AG10803 (cell line): ENCODE measurements around the gene CREBBP.
A peak's percentile ranks its signal among the peaks of the same experiment; 100 is the strongest.

Experiments
- DNase-seq: peaks from one replicate; pipeline ENCODE4 v3.0.0; 2010; ENCODE audit warnings: low read depth
- H3K4me3 ChIP-seq: 2 replicates; pipeline ENCODE4 v1.5.1; 2011; ENCODE audit warnings: mild to moderate bottlenecking, low read length, control low read depth
- TF ChIP-seq, protein P1 (sequence below): conservative IDR thresholded peaks from 2 replicates; pipeline ENCODE4 v1.5.1; 2011; ENCODE audit warnings: mild to moderate bottlenecking, low read length, control low read depth, inconsistent platforms

Gene CREBBP

DNA sequence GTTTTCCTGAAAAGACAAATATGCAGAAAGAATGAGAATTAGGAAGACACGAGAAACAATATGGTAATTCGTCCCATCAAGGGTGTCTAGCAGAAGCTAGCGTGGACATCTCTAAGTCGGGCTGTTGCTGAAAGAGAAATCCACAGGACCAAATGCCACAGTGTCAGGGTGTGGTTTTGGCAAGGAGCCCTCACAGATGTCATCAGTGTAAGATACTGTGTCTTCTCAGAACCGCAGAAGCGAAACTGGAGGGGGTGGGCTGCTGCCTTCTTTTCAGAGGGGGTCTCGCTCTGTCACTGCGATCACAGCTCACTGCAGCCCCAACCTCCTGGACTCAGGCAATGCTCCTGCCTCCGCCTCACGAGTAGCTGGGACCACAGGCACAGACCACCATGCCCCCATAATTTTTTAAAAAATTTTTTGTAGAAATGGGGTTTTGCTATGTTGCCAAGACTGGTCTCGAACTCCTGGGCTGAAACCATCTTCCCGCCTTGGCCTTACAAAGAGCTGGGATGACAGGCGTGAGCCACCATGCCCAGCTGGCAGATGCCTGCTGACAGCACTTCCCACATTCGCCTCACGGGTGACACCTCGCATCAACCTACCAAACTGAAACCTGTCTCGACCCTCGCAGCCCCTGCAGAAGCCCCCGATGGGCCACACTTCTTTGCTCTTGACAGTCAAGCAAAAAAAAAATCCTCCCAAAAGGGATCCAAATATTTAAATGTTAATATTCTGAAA is 189.4 kb downstream of the CREBBP start:
- TF ChIP-seq, protein P1, sequence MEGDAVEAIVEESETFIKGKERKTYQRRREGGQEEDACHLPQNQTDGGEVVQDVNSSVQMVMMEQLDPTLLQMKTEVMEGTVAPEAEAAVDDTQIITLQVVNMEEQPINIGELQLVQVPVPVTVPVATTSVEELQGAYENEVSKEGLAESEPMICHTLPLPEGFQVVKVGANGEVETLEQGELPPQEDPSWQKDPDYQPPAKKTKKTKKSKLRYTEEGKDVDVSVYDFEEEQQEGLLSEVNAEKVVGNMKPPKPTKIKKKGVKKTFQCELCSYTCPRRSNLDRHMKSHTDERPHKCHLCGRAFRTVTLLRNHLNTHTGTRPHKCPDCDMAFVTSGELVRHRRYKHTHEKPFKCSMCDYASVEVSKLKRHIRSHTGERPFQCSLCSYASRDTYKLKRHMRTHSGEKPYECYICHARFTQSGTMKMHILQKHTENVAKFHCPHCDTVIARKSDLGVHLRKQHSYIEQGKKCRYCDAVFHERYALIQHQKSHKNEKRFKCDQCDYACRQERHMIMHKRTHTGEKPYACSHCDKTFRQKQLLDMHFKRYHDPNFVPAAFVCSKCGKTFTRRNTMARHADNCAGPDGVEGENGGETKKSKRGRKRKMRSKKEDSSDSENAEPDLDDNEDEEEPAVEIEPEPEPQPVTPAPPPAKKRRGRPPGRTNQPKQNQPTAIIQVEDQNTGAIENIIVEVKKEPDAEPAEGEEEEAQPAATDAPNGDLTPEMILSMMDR: peak; percentile 36
- DNase-seq: peak; percentile 72
- peak overlapping the region; percentile 56 for H3K4me3 ChIP-seq

DNA sequence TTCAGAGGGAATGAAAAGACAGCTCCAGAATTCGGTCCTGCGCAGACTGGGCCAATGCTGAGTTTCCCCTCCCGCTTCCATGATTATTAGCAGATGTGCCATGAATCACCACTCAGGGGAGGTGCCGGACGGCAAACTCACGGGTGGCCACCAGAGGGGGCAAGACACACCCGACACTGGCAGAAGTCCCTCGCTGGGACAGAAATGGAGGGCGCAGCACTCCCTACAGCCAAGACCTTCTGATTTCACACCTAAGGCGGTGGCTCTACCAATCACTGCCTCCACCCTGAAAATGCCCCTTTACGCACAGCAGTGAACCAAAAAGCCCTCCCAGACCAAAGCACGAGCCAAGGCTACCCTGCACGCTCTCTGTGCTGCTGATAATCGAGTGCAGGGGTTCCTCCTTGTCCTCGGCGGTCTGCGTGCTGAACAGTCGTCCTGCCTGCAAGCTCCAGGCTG is 190.0 kb downstream of the CREBBP start:
- TF ChIP-seq, protein P1: peak; percentile 89
- peak; percentile 95 for DNase-seq
- H3K4me3 ChIP-seq: peak overlapping the region; percentile 56

DNA sequence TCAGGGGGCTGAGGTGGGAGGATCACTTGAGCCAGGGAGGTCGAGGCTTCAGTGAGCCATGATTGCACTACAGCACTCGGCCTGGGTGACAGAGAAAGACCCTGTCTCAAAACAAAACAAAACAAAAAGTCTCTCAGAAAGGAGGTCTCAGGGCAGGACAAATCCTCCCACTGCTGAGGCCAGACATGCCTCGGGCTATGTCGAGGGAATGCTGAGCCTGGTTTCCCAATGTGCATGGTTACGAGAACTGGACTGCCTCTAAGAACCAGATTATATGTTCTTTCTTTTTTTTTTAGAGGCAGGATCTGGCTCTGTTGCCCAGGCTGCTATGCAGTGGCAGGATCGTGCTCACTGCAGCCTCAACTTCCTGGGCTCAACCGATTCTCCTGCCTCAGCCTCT is 190.8 kb downstream of the CREBBP start:
- peak; percentile 37 for DNase-seq
- TF ChIP-seq, protein P1: no peak

DNA sequence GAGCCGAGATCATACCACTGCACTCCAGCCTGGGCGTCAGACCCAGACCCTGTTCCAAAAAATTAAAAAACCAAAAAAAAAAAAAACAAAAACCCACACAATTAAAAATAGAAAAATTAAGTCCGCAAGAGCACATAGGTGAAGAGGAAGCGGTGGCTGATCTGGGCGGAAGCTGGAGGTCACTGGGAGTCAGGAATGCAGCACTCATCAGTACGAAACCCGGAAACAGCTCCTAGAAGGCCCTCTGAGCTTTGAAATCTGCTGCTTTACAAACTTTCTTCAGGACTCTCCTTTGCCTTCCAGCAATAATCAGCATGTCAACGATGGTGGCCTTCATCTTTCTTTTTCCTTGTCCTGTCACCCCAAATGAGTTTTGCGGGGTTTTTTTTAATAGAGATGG is 192.7 kb downstream of the CREBBP start:
- H3K4me3 ChIP-seq: no peak overlapping the region
- no peak for DNase-seq
- TF ChIP-seq, protein P1: no peak

More for the DNA sequence above, 190.8 kb downstream of the CREBBP start:
- no peak overlapping the region for H3K4me3 ChIP-seq

DNA sequence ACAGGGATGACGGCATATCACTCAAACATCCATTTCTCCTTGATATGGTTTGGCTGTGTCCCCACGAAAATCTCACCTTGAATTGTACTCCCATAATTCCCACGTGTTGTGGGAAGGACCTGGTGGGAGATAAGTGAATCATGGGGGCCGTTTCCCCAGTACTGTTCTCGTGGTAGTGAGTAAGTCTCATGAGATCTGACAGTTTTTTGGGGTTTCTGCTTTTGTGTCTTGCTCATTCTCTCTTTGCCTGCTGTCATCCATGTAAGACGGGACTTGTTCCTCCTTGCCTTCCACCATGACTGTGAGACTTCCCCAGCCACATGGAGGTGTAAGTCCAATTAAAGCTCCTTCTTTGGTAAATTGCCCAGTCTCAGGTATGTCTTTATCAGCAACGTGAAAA is 193.5 kb downstream of the CREBBP start:
- no peak for DNase-seq
- TF ChIP-seq, protein P1: no peak
- no peak overlapping the region for H3K4me3 ChIP-seq

DNA sequence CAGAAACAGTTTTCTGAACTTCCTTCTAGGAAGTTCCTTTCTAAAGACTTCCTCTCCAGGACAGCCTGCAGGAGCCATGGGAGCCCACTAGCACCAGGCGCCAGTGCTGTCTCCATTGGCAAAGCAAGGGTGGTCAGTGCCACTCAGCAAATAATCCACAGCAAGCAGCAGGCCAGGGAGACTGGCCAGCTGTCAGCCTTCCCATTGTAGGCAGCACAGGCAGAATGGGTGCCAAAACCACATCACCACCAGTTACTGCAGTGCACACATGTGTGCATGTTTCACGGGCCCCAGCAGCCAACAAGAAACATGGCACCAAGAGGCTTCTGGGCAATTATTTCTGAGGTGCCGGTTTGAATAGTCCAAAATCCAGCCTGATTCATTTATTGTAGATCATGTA is 199.3 kb downstream of the CREBBP start:
- no peak overlapping the region for H3K4me3 ChIP-seq
- DNase-seq: peak; percentile 59
- TF ChIP-seq, protein P1: no peak

DNA sequence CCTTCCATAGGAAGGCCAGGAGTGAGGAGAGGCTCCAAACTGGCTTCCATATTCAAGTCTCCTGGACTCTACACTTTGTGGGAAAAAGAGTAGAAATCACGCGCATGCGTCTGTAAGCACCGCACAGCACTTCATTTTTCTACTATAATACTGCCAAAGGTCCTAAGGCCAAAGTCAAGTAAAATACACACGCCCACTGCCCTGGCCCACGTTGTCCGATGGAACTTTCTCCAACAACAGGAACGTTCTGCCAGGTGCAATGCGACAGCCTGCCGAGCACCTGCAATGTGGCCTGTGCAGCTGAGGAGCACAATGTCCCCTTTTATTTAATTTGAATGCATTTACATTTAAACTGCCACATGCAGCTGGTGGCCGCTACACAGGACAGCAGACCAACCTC is 202.5 kb downstream of the CREBBP start:
- no peak overlapping the region for H3K4me3 ChIP-seq
- DNase-seq: no peak
- TF ChIP-seq, protein P1: no peak
